Endodermal cell (in vitro differentiated cells): ENCODE results near the gene SARS1. TPM values are rescaled to one million over a fixed set of nuclear protein-coding genes. Genes with fewer than 3 reads are reported as not detected.

Source experiments
- DNase-seq: peaks from one replicate; pipeline ENCODE4 v3.0.0-alpha.2; 2017
- H3K27ac ChIP-seq: 2 replicates; pipeline ENCODE4 v1.5.1; 2013; ENCODE audit warnings: mild to moderate bottlenecking, low read depth, low read length, moderate library complexity
- H3K27me3 ChIP-seq: 2 replicates; pipeline ENCODE4 v1.6.1; 2013; ENCODE audit warnings: mild to moderate bottlenecking, low read length, moderate library complexity; ENCODE audit not compliant: insufficient read depth, control insufficient read depth, poor library complexity, severe bottlenecking
- H3K36me3 ChIP-seq: 2 replicates; pipeline ENCODE4 v1.7.0; 2013; ENCODE audit warnings: mild to moderate bottlenecking, low read length, moderate library complexity; ENCODE audit not compliant: control insufficient read depth, insufficient read depth
- H3K4me1 ChIP-seq: one replicate; pipeline ENCODE4 v1.7.0; 2013; ENCODE audit warnings: low read length; ENCODE audit not compliant: control insufficient read depth, insufficient read depth
- H3K4me3 ChIP-seq: 2 replicates; pipeline ENCODE4 v1.5.1; 2013; ENCODE audit warnings: mild to moderate bottlenecking, low read length, moderate library complexity
- H3K9ac ChIP-seq: 2 replicates; pipeline ENCODE4 v1.6.1; 2013; ENCODE audit warnings: mild to moderate bottlenecking, low read length, moderate library complexity; ENCODE audit not compliant: poor library complexity, severe bottlenecking; ENCODE audit errors: extremely low read depth
- H3K9me3 ChIP-seq: 2 replicates; pipeline ENCODE4 v1.6.1; 2013; ENCODE audit warnings: mild to moderate bottlenecking, low read length, moderate library complexity; ENCODE audit not compliant: control insufficient read depth
- H3K27ac Mint-ChIP-seq: 2 replicates; pipeline ENCODE4 v1.8.0; 2020; ENCODE audit warnings: mixed read lengths
- H3K27me3 Mint-ChIP-seq: 2 replicates; pipeline ENCODE4 v1.8.0; 2021; ENCODE audit warnings: mild to moderate bottlenecking, mixed read lengths; ENCODE audit not compliant: insufficient read depth
- H3K36me3 Mint-ChIP-seq: 2 replicates; pipeline ENCODE4 v1.8.0; 2020; ENCODE audit warnings: low read depth, mixed read lengths
- H3K4me1 Mint-ChIP-seq: 2 replicates; pipeline ENCODE4 v1.8.0; 2020; ENCODE audit warnings: mixed read lengths
- H3K4me3 Mint-ChIP-seq: 2 replicates; pipeline ENCODE4 v1.8.0; 2020; ENCODE audit warnings: mild to moderate bottlenecking, moderate library complexity, mixed read lengths
- H3K9me3 Mint-ChIP-seq: 2 replicates; pipeline ENCODE4 v1.8.0; 2020; ENCODE audit warnings: mild to moderate bottlenecking, mixed read lengths
- WGBS, 2 experiments: methylation state at CpG; one replicate each; pipeline versions ENCODE4 v1.1.5 to v1.1.7; 2013; ENCODE audit warnings: missing lambda C conversion rate in 2 of 2, mixed read lengths in 1 of 2; ENCODE audit not compliant: insufficient coverage in 1 of 2, insufficient read length in 1 of 2; 5-methylcytosine and 5-hydroxymethylcytosine counted together
- total RNA-seq, 2 donors: library from RNA; stranded (reverse); fragmentation: NEBNext Ultra II Directional in 1 of 2; extraction: Animal tissue kit (Norgen Biotek cat#: 25700) in 1 of 2; gene quantifications; 2 replicates in 1 of 2; 3 replicates in 1 of 2; pipeline ENCODE4 v1.2.1, GENCODE V29; 2021
- TF ChIP-seq, protein P1 (sequence below): fragments of 200-600 bp; sonication (generic); conservative IDR thresholded peaks from 2 replicates; pipeline ENCODE4 v1.5.0; 2021; ENCODE audit warnings: antibody characterized with exemption, mild to moderate bottlenecking

Gene SARS1
- total RNA-seq, 2 donors from 2014 or later, result 100 to 101 TPM

DNA sequence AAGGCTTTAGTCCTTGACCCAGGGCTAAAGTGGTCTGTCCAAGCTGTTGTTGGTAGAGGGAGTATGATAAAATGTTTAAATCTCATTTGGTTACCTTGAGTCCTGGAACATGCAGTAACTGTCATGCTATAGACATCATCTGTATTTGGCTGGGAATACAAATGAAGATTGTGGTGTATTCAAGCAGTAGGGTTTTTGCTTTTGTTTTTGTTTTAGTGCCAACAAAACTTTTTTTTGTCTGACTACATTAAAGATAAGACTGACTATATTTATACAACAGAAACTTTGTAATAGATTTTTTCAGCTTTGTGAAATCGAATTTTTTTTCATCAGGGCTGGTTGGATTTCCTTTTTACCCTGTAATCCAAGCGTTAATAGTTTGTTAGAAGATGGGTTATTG lies 7.4 kb upstream of the SARS1 start:
- H3K9ac ChIP-seq, result no peak overlapping the region
- Mint-ChIP-seq H3K9me3 (no peaks in the 10 kb centered on the region), H3K4me1 (no peaks in the 10 kb centered on the region), H3K4me3 (no peak overlapping the region), H3K27me3 (peaks cover 6% of the 10 kb centered on the region), H3K36me3 (no peaks in the 10 kb centered on the region), H3K27ac (no peak overlapping the region)
- no peak overlapping the region for H3K27ac ChIP-seq
- no peaks in the 10 kb centered on the region for H3K27me3 ChIP-seq
- no peak for DNase-seq
- H3K36me3 ChIP-seq, result no peaks in the 10 kb centered on the region
- H3K9me3 ChIP-seq, result no peaks in the 10 kb centered on the region
- 92% methylated on average over 2 of the region's 2 CpGs; no CpG with 5 or more reads in 1 of the 2 experiments for WGBS, 2 experiments
- H3K4me1 ChIP-seq, result no peaks in the 10 kb centered on the region
- H3K4me3 ChIP-seq, result no peak overlapping the region
- TF ChIP-seq, protein P1, sequence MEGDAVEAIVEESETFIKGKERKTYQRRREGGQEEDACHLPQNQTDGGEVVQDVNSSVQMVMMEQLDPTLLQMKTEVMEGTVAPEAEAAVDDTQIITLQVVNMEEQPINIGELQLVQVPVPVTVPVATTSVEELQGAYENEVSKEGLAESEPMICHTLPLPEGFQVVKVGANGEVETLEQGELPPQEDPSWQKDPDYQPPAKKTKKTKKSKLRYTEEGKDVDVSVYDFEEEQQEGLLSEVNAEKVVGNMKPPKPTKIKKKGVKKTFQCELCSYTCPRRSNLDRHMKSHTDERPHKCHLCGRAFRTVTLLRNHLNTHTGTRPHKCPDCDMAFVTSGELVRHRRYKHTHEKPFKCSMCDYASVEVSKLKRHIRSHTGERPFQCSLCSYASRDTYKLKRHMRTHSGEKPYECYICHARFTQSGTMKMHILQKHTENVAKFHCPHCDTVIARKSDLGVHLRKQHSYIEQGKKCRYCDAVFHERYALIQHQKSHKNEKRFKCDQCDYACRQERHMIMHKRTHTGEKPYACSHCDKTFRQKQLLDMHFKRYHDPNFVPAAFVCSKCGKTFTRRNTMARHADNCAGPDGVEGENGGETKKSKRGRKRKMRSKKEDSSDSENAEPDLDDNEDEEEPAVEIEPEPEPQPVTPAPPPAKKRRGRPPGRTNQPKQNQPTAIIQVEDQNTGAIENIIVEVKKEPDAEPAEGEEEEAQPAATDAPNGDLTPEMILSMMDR, result no peak

GRCh38 chr1:109207467-109208103 lies 6.1 kb upstream of the SARS1 start:
- no peak for DNase-seq
- Histone ChIP-seq H3K4me1 (no peaks in the 10 kb centered on the region), H3K36me3 (no peaks in the 10 kb centered on the region), H3K9me3 (no peaks in the 10 kb centered on the region), H3K27me3 (no peaks in the 10 kb centered on the region), H3K4me3 (no peak overlapping the region), H3K9ac (no peak overlapping the region), H3K27ac (no peak overlapping the region)
- WGBS, 2 experiments, result 94 to 100% methylated on average over 6 to 7 of the region's 7 CpGs
- H3K27ac Mint-ChIP-seq, result no peak overlapping the region
- H3K27me3 Mint-ChIP-seq, result peaks cover 6% of the 10 kb centered on the region
- H3K4me3 Mint-ChIP-seq, result no peak overlapping the region
- TF ChIP-seq, protein P1, result no peak
- no peaks in the 10 kb centered on the region for H3K36me3 Mint-ChIP-seq
- no peaks in the 10 kb centered on the region for H3K9me3 Mint-ChIP-seq
- H3K4me1 Mint-ChIP-seq, result no peaks in the 10 kb centered on the region

GRCh38 chr1:109208394-109208793 lies 5.3 kb upstream of the SARS1 start:
- H3K36me3 Mint-ChIP-seq, result no peaks in the 10 kb centered on the region
- H3K27ac Mint-ChIP-seq, result no peak overlapping the region
- Histone ChIP-seq H3K4me3 (no peak overlapping the region), H3K9ac (no peak overlapping the region), H3K9me3 (no peaks in the 10 kb centered on the region), H3K36me3 (no peaks in the 10 kb centered on the region), H3K27me3 (no peaks in the 10 kb centered on the region), H3K4me1 (peaks cover 4% of the 10 kb centered on the region), H3K27ac (no peak overlapping the region)
- peaks cover 6% of the 10 kb centered on the region for H3K27me3 Mint-ChIP-seq
- H3K4me3 Mint-ChIP-seq, result no peak overlapping the region
- TF ChIP-seq, protein P1, result no peak
- no peaks in the 10 kb centered on the region for H3K4me1 Mint-ChIP-seq
- DNase-seq, result no peak
- H3K9me3 Mint-ChIP-seq, result no peaks in the 10 kb centered on the region
- WGBS, 2 experiments, result 87 to 94% methylated on average over 3 to 7 of the region's 7 CpGs
